Iris pigment epithelial cell (primary cell): ENCODE data around the gene AP3S1.

Source experiments
- DNase-seq: peaks from one replicate; pipeline ENCODE4 v3.0.0-alpha.2; 2011; ENCODE audit warnings: low read depth

Gene AP3S1

DNA sequence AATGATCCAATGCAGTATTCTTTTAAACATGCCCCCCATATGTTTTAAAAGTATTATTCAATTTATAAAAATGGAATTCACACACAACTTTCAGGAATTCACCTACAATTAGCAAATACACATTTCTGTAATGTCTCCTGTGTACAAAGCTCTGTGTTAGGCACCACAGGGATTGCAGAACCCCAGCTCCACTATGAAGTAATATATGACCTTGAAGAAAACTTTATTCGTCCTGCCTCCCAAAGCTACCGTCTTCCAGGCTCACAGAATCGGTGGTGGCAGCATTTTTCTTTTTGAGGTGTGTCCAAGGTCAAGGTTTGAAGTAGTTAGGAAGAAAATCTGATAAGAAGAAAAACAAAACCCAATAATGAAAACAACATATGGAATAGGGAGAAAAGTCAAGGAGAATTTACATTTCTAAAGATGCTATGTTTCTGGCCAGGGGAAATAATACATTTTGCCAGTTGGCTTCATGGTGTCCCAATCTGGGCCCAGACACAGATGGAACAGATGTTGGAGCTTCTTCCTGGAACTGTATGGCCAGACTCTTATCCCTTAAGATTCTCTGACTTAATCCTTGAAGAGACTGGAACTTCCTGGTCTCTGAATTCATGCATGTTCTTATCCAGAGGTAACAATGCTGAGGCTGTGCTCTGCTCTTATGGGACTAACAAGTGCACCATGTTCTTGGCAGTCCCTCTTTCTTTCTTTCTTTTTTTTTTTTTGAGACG is 98.5 kb downstream of the AP3S1 start:
- no peak for DNase-seq

DNA sequence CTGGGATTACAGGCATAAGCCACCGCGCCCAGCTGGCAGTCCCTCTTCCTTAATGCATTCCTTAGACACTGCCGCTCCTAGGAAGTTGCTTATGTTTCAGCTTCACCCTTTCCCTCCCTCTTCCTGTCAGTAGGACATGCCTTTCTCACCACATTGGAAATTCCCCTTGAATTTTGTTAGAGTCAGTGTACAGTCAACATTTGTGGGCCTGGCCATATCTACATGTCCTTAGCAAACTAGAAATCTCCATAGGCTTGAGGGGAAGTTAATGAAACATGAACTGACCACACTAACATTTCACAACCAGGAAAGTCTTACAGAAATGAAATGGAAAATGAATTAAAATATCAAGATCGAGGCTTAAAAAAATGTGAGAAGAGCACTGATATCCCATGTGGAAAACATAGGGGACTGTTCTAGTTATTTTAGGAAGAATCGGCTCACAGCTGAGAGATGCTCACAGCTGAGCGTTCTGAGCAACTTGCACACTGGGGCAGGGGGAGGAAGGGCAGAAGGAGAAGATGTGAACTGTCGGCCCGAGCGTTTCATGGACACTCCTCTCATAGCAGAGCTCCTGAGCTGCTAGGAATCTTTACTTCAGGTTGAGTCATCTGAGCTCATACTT is 99.4 kb downstream of the AP3S1 start:
- peak; percentile 99 for DNase-seq

DNA sequence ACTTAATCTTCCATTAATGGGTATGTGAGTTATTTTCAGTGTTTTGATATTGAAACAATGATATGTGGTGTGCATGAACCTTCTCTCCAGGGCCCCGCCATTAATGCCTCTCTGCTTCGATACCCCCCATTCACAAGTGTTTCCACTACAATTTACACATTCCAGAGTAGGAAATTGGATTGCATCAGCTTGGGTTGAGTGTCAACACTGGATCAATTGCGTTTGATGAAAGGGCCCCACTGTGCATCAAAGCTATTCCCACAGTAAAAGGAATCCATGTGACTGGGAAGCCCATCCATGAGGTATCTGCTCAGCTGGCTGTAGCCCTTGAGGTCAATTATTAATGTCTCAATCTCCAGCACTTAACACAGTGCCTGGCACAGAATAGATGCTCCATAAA is 102.8 kb downstream of the AP3S1 start:
- DNase-seq: no peak

DNA sequence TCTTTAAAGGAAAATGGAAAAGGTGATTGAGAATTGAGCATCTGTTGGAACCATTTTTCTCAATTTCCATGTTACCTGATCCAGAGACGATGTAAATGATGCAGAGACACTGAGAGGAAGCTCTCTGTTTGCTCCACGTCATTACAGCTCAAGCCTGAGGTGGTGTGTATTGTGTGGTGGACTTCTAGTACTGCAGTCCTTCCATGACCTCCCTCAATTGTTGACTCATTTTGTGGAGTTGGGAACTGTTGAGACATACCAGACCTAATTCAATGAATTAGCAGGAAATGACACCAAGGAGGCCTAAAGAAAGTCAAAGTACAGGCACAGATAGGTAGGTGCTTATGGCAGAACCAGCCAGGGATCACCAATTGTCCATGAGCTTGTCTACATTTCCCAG is 104.9 kb downstream of the AP3S1 start:
- peak; percentile 78 for DNase-seq

DNA sequence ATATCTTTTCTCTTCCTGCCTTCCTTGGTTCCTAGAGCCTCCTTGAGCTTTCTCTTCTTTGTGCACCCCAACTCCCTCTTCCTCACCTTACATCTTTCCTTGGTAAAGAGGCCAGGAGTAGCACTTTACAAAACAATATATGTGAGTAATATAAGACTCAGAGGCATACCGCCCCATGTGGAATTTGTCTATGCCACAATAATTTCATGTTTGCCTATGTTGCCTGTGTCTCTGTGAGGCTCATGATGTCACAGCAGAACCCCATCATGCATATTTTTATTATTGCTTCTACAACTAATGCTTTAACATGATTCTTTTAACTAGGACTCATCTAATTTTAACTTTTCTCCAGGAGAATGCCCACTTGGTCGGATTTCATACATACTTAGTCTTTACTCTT is 105.5 kb downstream of the AP3S1 start:
- DNase-seq: peak; percentile 65

DNA sequence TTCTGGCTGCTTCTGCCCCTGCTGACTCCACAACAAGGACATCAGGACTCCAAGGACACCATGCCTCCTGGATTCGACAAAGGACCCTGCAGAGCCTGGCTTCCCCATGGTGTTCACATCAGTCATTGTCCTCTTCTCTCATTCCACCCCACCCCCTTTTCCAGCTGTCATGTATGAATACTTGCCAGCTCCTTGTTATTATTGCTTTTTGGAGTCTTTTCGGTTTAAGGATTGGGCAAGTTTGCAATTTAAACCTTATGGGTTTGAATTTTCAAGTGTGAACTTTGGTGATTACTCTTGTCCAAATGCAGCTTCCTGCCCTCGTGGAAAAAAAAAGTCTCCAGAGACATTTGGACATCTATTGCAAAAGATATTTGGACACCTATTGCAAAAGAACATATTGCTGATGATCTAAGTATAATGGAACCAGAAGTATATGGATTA is 106.4 kb downstream of the AP3S1 start:
- DNase-seq: peak; percentile 70

DNA sequence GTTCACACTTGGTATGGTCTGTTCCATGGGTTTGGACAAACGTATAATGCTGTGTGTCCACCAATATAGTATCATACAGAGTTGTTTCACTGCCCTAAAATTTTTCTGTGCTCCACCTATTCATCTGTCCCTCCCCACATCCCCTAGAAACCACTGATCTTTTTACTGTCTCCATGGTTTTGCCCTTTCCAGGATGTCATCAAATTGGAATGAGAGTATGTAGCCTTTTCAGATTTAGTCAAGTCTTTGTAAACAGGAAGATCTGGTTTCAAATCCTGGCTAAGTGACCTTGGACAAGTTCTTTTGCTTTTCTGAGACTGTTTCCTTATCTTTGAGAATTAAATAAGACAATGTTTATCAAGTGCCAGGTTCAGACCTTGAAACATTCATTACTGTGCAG is 107.4 kb downstream of the AP3S1 start:
- peak; percentile 85 for DNase-seq

DNA sequence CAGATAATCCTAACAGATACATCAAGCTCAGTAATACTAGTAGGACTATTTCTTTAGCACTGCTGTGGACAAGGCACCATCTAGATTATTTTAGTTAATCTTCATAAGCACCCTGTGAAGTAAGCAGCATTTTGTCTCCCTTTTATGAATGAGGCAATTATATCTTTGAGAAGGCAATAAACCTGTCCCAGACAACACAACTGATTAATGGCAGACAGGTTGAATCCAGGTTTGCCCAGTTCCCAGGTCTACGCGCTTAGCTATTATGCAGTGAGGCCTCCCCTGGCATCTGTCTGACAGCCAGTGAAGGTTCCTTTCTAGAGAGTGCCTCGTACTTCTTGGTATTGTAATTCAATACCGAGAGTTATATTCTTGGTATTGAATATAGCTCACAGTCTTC is 110.9 kb downstream of the AP3S1 start:
- DNase-seq: no peak

DNA sequence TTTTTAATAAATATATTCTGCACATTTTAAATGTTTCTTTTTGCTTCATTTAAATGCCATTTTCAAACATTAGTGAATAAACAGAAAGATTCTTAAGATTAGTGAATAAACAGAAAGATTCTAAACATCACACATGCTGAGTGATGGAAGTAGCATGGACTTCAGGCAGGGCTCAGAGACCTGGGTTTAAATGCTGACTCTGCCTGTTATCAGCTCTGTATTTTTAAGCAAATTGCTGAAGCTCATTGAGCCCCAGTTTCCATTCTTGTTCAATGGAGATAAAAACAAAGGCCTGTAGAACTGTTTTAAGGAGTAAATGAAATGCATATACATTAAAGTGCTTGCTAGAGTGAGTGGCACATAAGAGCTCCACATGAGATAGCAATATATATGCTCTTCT is 112.4 kb downstream of the AP3S1 start:
- DNase-seq: no peak

DNA sequence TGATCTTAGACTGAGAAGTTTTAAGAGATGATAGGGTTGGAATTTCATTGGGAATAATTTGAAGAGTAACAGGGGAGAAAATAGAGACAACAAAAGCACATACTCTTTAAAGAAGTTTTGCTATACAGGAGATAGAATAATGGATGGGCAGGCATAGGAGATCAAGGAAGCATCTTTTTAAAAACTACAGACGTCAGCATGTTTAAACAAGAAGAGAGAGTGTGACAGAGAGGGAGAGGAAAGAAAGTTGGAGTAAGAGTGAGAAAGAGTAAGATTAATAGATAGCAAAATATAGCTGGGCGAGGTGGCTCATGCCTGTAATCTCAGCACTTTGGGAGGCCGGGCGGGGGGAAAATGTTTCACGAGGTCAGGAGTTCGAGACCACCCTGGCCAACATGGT is 115.2 kb downstream of the AP3S1 start:
- DNase-seq: no peak

DNA sequence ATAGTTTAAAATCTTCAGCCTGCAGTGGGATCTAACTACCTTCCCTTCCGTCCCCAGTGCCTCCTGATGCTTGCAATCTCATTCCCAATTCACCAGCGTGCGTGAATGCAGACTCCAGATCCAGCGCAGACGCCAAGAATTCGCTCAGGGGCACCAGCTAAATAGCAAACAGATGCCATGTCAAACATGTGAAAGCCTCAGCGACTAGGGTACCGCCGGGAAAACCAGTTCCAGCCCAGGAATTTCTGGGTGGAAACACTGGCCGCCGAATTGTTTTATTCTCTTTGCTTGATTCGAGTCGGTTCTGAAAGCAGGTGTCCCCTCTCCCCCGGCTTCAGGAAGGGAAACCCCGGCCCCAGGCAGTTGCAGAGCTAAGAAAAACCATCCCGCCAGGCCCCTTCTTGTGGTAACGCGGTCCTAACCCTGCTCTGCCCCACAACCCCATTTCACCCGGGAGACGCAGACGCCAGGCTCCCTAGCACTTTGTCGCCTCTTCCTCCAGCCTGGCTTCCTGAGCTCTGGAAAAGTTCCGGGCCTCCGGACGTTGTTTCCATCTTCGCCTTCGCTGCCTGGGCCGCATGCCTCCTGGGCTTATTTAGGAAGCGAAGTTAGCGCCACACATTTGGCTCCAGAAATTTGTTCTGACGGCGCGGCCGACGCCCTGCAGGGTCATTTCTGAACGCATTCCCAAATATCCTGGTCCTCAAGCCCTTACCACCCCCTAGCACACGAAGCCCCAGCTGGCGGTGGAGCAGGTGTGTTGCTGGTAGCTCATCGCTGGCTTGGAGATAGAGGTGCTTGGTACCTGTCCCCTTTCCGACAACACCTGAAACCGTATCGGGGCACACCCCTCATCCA is 119.9 kb downstream of the AP3S1 start:
- DNase-seq: no peak

DNA sequence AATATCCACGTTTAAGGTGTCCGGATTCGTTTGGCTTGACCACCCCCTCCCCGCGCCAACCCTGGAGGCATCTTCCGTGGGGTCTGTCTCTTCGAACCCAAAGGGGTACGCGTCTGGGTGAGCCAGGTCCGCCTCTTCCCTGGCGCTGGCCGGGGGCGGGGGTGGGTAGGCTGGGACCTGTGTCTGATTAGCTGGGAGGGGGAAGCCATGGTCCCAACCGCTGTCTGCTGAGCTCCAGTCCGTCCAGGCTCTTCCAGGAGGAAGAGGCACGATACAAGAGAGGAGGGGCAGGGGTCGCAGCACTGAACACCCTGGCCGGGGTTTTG is 120.5 kb downstream of the AP3S1 start, which contains the start of gene LVRN:
TSS of gene LVRN (plus strand) at position 237 of the 326 bp plus-strand sequence. CDS start 143 bp downstream, outside the sequence.
- no peak for DNase-seq

DNA sequence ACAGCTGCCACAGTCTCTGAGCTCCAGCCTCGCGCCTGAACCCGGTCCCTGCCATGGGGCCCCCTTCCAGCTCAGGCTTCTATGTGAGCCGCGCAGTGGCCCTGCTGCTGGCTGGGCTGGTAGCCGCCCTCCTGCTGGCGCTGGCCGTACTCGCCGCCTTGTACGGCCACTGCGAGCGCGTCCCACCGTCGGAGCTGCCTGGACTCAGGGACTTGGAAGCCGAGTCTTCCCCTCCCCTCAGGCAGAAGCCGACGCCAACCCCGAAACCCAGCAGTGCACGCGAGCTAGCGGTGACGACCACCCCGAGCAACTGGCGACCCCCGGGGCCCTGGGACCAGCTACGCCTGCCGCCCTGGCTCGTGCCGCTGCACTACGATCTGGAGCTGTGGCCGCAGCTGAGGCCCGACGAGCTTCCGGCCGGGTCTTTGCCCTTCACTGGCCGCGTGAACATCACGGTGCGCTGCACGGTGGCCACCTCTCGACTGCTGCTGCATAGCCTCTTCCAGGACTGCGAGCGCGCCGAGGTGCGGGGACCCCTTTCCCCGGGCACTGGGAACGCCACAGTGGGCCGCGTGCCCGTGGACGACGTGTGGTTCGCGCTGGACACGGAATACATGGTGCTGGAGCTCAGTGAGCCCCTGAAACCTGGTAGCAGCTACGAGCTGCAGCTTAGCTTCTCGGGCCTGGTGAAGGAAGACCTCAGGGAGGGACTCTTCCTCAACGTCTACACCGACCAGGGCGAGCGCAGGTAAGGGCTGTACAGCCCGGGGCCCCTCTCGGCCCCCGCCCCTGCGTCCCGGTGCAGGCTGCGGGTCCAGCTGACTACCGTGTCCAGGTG is 121.0 kb downstream of the AP3S1 start:
- DNase-seq: peak; percentile 31

DNA sequence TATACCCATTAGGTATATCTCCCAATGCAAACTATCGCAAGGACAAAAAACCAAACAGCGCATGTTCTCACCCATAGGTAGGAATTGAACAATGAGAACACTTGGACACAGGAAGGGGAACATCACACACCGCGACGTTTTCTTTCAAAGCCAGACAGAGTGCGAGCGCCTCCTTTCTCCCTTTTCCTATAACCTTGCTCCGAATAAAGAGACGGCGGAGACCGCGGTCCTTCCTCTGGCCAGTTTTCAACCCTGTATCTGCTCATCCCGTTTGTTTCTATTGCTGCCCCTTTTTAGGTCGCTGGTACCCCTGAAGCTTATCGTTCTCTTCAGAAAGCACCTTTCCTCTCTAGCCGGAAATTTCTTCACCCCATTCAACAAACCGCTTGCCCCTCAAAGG is 121.8 kb downstream of the AP3S1 start:
- peak; percentile 39 for DNase-seq
